Measurements from ENCODE around the gene PLXDC1.
"Not testable (repeated sequence)": the region's sequence is repeated elsewhere in the genome, so short reads cannot be mapped to it uniquely, and the experiment has no call there.

The PLXDC1 gene

GRCh38 chr17:39057701-39058206 is 93.7 kb downstream of the PLXDC1 start:
- FAIRE-seq, result no peak

GRCh38 chr17:39054111-39054645 is 97.3 kb downstream of the PLXDC1 start:
- FAIRE-seq, result no peak

GRCh38 chr17:39052423-39052822 is 99.0 kb downstream of the PLXDC1 start:
- not testable (repeated sequence) for FAIRE-seq

GRCh38 chr17:39051001-39051585 is 100.3 kb downstream of the PLXDC1 start:
- no peak for FAIRE-seq

- FAIRE-seq, result no peak
Observed at GRCh38 chr17:39045948-39046679, 105.3 kb downstream of the PLXDC1 start.

GRCh38 chr17:39036009-39036408 is 115.4 kb downstream of the PLXDC1 start:
- no peak for FAIRE-seq

GRCh38 chr17:39035578-39035977 is 115.9 kb downstream of the PLXDC1 start:
- FAIRE-seq, result not testable (repeated sequence)

- FAIRE-seq, result no peak
Observed at GRCh38 chr17:39028690-39029089, 122.7 kb downstream of the PLXDC1 start.

- no peak for FAIRE-seq
Observed at GRCh38 chr17:39027455-39028035, 123.9 kb downstream of the PLXDC1 start.

GRCh38 chr17:39026980-39027451 is 124.4 kb downstream of the PLXDC1 start:
- no peak for FAIRE-seq

GRCh38 chr17:39026346-39026745 is 125.1 kb downstream of the PLXDC1 start:
- not testable (repeated sequence) for FAIRE-seq

- no peak for FAIRE-seq
Observed at GRCh38 chr17:39022924-39023323, 128.5 kb downstream of the PLXDC1 start.

GRCh38 chr17:39020037-39020436 is 131.4 kb downstream of the PLXDC1 start:
- FAIRE-seq, result not testable (repeated sequence)

GRCh38 chr17:39018267-39019134 is 132.9 kb downstream of the PLXDC1 start:
- FAIRE-seq, result no peak

GRCh38 chr17:39016193-39017153 is 135.0 kb downstream of the PLXDC1 start:
- FAIRE-seq, result no peak

GRCh38 chr17:39015546-39015935 is 135.9 kb downstream of the PLXDC1 start:
- FAIRE-seq, result no peak

GRCh38 chr17:39014795-39015545 is 136.5 kb downstream of the PLXDC1 start:
- FAIRE-seq, result no peak

- FAIRE-seq, result no peak
Observed at GRCh38 chr17:39014044-39014794, 137.2 kb downstream of the PLXDC1 start.

Data from endometrium (tissue), 2 donors.